ENCODE measurements around the gene SRRM1.
A peak's percentile ranks its signal among the peaks of the same experiment; 100 is the strongest.

Gene SRRM1

DNA sequence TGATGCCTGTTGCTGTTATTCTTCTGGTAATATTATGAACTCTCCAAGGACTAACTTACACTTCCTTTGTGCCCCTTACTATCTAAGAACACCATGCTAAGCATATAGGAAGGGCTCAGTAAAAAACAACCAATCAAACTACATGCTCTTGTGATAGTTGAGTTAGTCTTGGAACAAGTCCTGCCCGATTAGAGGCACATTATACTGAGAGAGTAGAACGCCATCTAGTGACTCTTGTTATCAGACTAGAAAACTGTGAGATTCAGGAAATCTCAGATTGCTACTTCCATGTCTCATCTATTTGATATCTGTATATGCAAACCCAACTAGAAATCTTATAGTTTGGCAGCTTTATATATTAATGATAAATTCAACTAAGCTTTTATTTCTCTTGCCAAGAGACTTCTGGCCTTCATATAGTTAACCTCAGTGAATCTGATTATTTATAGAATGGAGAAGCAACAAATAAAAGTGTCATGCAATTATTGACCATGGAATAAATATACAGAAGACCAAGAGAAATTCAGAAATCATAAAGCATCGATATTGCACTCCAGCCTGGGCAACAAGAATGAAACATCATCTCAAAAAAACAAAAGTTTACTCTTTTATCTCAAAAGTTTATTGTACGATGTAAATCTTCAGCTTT, 7.8 kb upstream of the SRRM1 start:
- Mint-ChIP-seq H3K4me1 (no peaks in the 10 kb centered on the region), H3K4me3 (no peak overlapping the region), H3K27ac (no peak overlapping the region), H3K36me3 (no peaks in the 10 kb centered on the region), H3K27me3 (peaks cover 12% of the 10 kb centered on the region), H3K9me3 (no peaks in the 10 kb centered on the region)
- no peak for ATAC-seq

DNA sequence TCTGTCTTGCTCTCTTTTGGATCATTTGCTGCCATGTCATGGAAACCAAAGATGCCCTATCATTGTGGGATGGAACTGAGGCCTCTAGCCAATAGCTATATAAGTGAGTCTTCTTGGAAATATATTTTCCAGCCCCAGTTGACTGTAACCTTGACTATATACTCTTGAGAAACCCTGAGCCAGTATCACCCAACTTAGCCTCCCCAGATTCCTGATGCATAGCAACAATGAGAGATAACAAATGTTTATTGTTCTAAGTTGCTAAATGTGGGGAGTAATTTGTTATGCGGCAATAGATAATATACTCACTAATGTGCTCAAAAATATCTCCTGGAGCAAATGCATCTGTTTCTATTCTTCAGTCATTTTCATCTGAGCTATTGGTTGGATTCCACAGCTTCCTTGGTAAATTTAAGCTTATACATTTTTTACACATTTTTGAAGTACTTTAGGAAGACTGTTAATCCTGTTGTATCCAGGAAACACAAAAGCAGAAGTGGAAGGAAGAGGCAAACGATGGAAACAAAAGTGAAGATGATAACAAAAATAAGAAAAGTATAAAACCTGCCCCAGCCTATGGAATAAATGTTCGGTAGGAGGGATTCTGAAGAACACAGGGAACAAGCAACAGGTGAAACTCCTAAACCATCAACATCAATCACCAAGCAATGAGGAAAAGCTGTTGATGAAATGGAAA, 6.3 kb upstream of the SRRM1 start:
- H3K9me3 Mint-ChIP-seq: no peaks in the 10 kb centered on the region
- no peaks in the 10 kb centered on the region for H3K27me3 Mint-ChIP-seq
- no peak for ATAC-seq
- no peak overlapping the region for H3K27ac Mint-ChIP-seq
- no peak overlapping the region for H3K4me3 Mint-ChIP-seq
- H3K36me3 Mint-ChIP-seq: no peaks in the 10 kb centered on the region
- H3K4me1 Mint-ChIP-seq: peaks cover 13% of the 10 kb centered on the region

DNA sequence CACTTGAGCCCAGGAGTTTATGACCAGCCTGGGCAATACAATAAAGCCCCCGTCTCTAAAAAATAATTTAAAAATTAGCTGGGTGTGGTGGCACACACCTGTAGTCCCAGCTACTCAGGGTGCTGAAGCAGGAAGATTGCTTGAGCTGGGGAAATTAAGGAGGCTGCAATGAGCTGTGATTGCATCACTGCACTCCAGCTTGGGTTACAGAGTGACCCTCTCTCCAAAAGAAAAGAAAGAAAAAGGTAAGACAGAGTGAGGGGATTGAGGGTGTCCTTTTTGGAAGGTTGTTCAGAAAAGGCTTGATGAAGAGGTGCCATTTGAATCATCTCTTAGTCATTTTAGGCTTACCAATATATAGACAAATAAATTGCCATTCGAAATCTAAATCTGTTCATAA, 4.0 kb upstream of the SRRM1 start:
- Mint-ChIP-seq H3K9me3 (no peaks in the 10 kb centered on the region), H3K27me3 (no peaks in the 10 kb centered on the region), H3K27ac (no peak overlapping the region), H3K4me1 (peaks cover 19% of the 10 kb centered on the region), H3K4me3 (no peak overlapping the region), H3K36me3 (no peaks in the 10 kb centered on the region)
- ATAC-seq: no peak

DNA sequence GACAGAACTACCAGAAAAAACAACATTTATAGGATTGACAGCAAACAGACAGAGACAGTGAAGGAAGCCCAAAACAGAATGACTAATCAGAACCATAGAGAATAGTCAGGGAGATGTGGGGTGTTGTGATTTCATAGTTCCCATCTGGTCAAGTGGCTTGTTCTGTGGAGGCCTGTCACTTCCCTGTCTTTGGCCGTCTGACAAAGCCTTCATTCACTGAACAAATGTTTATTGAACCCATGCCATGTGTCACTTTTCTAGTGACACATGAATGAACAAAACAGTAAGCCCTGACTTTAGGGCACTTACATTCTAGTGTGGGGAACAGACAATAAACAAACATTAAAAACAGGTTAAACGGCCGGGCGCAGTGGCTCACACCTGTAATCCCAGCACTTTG, 3.2 kb upstream of the SRRM1 start:
- H3K4me3 Mint-ChIP-seq: no peak overlapping the region
- no peak overlapping the region for H3K27ac Mint-ChIP-seq

DNA sequence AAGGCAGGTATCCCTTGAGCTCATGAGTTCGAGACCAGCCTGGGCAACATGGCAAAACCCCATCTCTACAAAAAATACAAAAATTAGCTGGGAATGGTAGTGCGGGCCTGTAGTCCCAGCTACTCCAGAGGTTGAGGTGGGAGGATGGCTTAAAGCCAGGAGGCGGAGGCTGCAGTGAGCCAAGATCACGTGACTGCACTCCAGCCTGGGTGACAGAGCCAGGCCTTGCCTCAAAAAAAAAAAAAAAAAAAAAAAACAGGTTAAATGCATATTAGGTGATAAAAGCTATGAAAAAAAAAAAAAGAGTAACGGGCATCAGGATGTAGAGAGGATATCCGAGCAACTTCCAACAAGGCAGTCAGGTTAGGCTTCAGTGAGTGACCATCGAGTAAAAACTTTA, 2.8 kb upstream of the SRRM1 start:
- Mint-ChIP-seq H3K36me3 (no peaks in the 10 kb centered on the region), H3K27ac (peak overlapping the region; percentile 91), H3K27me3 (no peaks in the 10 kb centered on the region), H3K9me3 (no peaks in the 10 kb centered on the region), H3K4me3 (no peak overlapping the region), H3K4me1 (peaks cover 31% of the 10 kb centered on the region)
- no peak for ATAC-seq

More for the DNA sequence above, 3.2 kb upstream of the SRRM1 start:
- no peaks in the 10 kb centered on the region for H3K36me3 Mint-ChIP-seq
- ATAC-seq: no peak
- no peaks in the 10 kb centered on the region for H3K9me3 Mint-ChIP-seq
- peaks cover 26% of the 10 kb centered on the region for H3K4me1 Mint-ChIP-seq
- H3K27me3 Mint-ChIP-seq: no peaks in the 10 kb centered on the region

DNA sequence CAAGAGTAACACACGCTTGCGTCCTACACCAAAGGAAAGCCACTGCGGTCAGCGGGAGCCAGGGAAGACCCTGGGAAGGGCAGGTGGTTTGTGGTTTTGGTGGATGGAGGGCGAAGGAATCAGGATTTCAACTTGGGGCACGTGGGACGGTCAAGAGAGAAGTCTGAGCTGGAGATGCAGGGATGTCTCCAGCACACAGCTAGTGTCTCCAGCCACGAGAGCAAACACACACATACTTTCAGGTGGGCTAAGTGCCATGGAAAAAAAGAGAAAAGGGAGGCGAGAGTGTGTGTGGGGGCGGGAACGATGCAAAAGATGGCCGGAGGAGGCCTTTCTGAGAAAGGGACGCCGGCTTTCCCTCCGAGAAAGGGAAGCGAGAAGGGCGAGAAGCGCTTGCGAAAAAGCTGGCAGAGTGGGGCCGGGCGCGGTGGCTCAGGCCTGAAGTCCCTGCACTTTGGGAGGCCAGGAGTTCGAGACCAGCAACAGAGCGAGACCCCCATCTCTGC, 1.4 kb upstream of the SRRM1 start:
- Mint-ChIP-seq H3K36me3 (peaks cover 5% of the 10 kb centered on the region), H3K27ac (peak overlapping the region; percentile 91), H3K27me3 (no peaks in the 10 kb centered on the region), H3K9me3 (no peaks in the 10 kb centered on the region), H3K4me1 (peaks cover 38% of the 10 kb centered on the region), H3K4me3 (peak overlapping the region; percentile 91)
- ATAC-seq: no peak

DNA sequence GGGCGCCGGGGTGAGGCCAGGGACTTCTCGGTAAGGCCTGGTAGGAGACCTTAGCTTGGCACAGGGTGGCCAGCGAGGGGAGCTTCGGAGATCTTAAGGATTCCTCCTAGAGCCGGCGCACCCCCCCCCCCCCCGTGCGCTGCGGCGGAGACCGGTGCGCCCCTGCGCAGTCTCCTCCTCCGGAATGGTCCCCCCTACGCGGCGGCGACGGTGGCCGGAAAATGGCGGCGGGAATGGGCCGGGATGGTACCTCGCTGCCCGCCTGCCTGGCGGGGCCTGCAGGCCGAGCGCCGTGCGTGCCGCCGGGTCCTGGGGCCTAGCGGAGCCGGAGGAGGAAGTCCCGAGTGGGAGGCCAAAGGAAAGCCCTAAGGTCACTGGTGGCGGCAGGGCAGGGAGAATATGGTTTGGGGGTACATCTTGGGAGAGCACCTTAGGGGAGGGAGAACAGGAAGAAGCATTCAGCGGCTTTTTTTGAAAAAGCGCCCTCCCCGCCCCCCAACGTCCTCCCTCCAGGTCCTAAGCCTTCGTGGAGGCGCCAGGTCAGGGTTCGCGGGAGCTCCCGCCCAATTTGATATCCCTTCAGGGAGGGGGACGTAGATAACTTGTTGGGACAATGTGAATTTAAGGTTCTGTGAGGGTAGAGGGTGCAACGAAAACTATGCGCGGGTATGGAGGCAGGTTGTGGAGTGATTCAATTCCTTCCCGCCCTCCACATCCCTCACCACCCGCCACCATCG, 429 bp downstream of the SRRM1 start:
- H3K4me3 Mint-ChIP-seq: peak overlapping the region; percentile 91
- peaks cover 42% of the 10 kb centered on the region for H3K4me1 Mint-ChIP-seq
- peaks cover 12% of the 10 kb centered on the region for H3K36me3 Mint-ChIP-seq
- H3K27me3 Mint-ChIP-seq: no peaks in the 10 kb centered on the region
- no peaks in the 10 kb centered on the region for H3K9me3 Mint-ChIP-seq
- peak; percentile 59 for ATAC-seq
- peak overlapping the region; percentile 91 for H3K27ac Mint-ChIP-seq

DNA sequence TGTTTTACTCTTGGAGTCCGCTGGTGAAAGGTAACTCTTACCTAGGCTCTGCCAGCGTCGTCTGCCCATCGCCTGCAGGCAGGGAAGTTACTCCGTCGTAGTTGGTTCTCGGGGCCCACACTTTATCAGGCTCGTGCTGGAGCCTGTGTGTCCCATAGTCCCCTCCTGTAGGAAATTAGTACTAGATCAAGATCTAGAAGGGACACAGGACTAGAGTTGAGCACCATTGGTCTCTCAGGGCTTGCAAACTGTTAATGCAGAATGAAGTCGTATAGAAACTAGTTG, 940 bp downstream of the SRRM1 start:
- peak overlapping the region; percentile 91 for H3K27ac Mint-ChIP-seq
- H3K27me3 Mint-ChIP-seq: no peaks in the 10 kb centered on the region
- no peaks in the 10 kb centered on the region for H3K9me3 Mint-ChIP-seq
- H3K36me3 Mint-ChIP-seq: peaks cover 17% of the 10 kb centered on the region
- H3K4me3 Mint-ChIP-seq: peak overlapping the region; percentile 91
- H3K4me1 Mint-ChIP-seq: peaks cover 42% of the 10 kb centered on the region
- no peak for ATAC-seq

DNA sequence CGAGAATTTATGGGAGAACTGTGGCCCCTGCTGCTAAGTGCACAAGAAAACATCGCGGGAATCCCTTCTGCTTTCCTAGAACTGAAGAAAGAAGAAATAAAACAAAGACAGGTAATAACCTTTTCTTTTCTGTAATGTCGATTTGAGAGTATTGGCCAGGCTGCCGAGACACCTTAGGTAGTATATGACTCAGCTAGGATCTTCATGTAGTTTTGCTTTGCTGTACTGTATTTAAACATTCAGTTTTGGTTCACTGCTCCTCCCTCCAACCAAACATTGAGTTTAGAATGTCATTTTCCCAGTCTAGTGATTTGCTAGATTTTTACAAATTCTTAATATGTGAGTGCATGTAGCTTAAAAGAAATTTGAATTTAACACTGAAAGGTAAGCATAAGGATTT, 5.8 kb downstream of the SRRM1 start:
- Mint-ChIP-seq H3K27ac (no peak overlapping the region), H3K36me3 (peaks cover 61% of the 10 kb centered on the region)

DNA sequence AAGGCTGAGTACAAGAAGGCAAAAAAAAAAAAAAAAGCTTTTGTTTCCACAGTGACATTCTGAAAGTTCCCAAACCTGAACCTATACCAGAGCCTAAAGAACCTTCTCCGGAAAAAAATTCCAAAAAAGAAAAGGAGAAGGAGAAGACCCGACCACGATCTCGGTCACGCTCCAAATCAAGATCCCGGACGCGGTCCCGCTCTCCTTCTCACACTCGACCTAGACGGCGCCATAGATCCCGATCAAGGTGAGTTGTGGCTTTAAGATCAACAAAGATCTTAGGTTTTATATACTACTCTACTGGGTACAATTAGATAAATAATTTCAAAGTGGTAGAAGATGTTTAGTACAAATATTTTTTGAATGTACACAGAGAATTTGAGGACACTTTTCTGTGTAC, 9.3 kb downstream of the SRRM1 start:
- H3K27me3 Mint-ChIP-seq: no peaks in the 10 kb centered on the region
- peaks cover 16% of the 10 kb centered on the region for H3K4me1 Mint-ChIP-seq
- peaks cover 71% of the 10 kb centered on the region for H3K36me3 Mint-ChIP-seq
- no peaks in the 10 kb centered on the region for H3K9me3 Mint-ChIP-seq
- H3K4me3 Mint-ChIP-seq: no peak overlapping the region
- H3K27ac Mint-ChIP-seq: no peak overlapping the region
- no peak for ATAC-seq

More for the DNA sequence above, 5.8 kb downstream of the SRRM1 start:
- Mint-ChIP-seq H3K4me3 (no peak overlapping the region), H3K27me3 (no peaks in the 10 kb centered on the region), H3K4me1 (peaks cover 31% of the 10 kb centered on the region), H3K9me3 (no peaks in the 10 kb centered on the region)
- ATAC-seq: no peak

DNA sequence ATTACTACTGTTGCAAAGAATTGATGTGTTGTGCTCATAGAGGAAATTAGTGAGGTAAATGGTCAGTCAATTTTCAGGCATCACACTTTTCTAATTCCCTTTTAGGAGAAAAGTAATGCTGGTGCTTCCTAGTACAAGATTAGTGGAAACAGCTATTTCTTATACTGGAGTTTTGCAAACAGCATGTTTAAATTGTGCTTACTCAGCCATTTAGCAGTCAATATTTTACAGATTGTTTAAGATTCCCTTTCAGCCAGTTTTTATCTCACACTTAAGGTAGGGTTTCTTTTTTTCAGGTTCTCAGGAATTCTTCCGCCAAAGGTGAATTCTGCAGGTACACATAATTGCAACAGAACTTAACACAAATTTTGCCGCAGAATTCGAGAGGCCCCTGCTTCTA, 10.9 kb downstream of the SRRM1 start:
- Mint-ChIP-seq H3K9me3 (no peaks in the 10 kb centered on the region), H3K36me3 (peaks cover 72% of the 10 kb centered on the region), H3K27me3 (no peaks in the 10 kb centered on the region), H3K27ac (no peak overlapping the region), H3K4me1 (peaks cover 20% of the 10 kb centered on the region), H3K4me3 (no peak overlapping the region)
- ATAC-seq: no peak

DNA sequence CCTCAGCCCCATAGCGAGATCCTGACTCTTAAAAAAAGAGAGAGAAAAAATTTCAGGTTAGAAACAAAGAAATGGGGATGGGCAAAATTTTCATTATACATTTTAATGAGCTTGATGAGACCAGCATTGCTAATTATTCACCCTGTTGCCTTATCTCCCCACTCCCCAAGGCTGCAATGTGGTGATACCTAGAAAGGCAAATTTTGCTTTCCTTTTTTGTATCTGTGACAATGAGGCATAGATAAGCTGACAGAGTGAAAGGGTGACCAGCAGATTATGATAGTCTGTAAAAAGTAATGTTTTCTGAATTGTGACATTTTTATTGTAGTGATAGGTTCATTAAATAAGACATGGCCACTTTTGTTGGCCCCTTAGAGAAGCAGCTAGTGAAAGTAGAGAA, 12.9 kb downstream of the SRRM1 start:
- no peak overlapping the region for H3K4me3 Mint-ChIP-seq
- H3K27ac Mint-ChIP-seq: no peak overlapping the region
- H3K9me3 Mint-ChIP-seq: no peaks in the 10 kb centered on the region
- H3K27me3 Mint-ChIP-seq: no peaks in the 10 kb centered on the region
- peaks cover 67% of the 10 kb centered on the region for H3K36me3 Mint-ChIP-seq
- no peak for ATAC-seq
- peaks cover 18% of the 10 kb centered on the region for H3K4me1 Mint-ChIP-seq

DNA sequence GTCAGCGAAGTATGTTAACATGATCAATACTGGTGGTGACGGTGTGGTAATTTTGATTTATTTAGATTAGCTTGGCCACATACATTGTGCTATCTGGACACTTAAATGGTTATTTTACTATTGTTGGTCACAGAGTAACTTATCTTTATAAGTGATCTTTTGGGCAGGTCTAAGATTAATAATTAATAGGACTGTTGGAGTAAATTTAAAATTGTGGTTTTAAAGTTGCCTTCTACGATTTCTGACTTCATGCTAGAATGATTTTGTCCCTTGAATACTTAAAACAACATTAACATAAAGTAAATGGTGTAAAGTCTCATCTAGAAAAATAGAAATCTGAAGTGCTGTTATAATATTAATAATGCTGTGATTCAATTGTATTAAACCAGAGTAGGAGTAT, 14.7 kb downstream of the SRRM1 start:
- H3K9me3 Mint-ChIP-seq: no peaks in the 10 kb centered on the region
- no peak overlapping the region for H3K4me3 Mint-ChIP-seq
- no peak overlapping the region for H3K27ac Mint-ChIP-seq
- H3K4me1 Mint-ChIP-seq: peaks cover 15% of the 10 kb centered on the region
- ATAC-seq: no peak
- H3K27me3 Mint-ChIP-seq: no peaks in the 10 kb centered on the region
- H3K36me3 Mint-ChIP-seq: peaks cover 53% of the 10 kb centered on the region

DNA sequence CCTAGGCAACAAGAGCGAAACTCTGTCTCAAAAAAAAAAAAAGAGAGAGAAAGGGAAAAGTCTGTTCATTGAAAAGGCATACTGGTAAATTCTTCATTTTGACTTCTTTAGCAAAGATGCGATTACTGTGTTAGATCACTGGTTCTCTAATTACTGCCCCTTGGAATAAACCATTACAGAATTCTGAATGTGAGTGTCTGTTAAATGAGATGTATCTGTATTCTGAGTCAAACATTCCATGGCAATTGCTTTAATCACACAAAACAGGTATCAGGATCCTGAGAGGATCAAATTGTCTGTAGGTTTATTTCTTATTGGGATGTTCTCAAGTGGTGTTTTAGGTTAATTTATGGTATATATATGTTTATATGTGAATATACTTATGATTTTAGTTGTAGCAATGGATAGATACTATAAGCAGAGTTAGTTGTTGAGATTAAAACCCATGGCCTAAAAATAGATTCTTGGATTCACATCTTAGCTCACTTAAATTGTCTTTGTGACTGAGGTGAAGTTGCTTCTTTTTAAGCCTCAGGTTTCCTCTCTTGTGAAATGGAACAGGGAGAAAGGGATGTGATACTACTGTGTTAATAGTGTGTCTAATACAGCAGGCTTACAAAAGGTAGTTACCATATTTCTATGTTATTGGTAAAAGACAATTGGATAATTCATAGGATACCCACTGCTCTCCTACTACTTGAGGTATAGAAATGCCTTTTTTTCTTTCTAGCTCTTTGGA, 16.2 kb downstream of the SRRM1 start:
- no peak for ATAC-seq
- Mint-ChIP-seq H3K4me1 (peaks cover 15% of the 10 kb centered on the region), H3K27ac (no peak overlapping the region), H3K27me3 (no peaks in the 10 kb centered on the region), H3K9me3 (no peaks in the 10 kb centered on the region), H3K36me3 (peaks cover 51% of the 10 kb centered on the region), H3K4me3 (no peak overlapping the region)

DNA sequence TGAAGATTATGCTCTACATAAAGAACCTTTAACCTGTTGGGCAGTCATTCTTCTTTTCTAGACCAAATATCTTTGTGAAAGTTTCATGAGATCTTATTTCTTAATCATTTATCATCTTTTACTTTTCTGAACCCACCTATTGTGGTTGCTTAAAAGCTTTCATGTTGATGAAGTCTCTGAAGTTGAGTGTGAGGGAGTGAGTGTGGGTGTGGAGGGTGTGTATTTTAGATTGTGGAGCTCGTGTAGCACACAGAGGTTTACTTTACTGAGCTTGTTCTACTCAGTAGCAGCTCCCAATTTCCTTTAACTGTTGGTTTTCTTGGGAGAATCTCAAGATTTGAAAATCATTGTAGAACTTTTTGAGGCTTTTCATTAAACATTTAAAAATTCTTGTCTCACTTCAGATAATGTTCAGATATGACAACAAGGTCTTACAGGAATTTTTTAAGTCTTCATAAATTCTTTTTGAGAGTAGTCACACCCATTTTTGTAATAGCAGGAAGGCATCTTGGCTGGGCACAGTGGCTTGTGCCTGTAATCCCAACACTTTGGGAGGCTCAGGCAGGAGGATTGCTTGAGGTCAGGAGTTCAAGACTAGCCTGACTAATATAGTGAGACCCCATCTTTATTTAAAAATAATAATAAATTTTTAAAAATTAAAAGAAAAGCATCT, 17.0 kb downstream of the SRRM1 start:
- ATAC-seq: no peak
- Mint-ChIP-seq H3K4me3 (no peak overlapping the region), H3K36me3 (peaks cover 43% of the 10 kb centered on the region), H3K27me3 (no peaks in the 10 kb centered on the region), H3K27ac (no peak overlapping the region), H3K4me1 (peaks cover 11% of the 10 kb centered on the region), H3K9me3 (no peaks in the 10 kb centered on the region)
